NB4 (cell line): ENCODE measurements around the gene TNFSF8.

Source experiments
- DNase-seq: peaks from one replicate; pipeline ENCODE4 v3.0.0; 2010; ENCODE audit warnings: low read depth
- H3K4me3 ChIP-seq: one replicate; pipeline ENCODE4 v1.5.1; 2011; ENCODE audit warnings: mild to moderate bottlenecking, low read depth, low read length, moderate library complexity
- CTCF ChIP-seq: IDR thresholded peaks from one replicate; pipeline ENCODE4 v1.5.1; 2012; ENCODE audit warnings: low read depth, low read length
- MAX ChIP-seq: IDR thresholded peaks from 2 replicates; pipeline ENCODE4 v1.6.1; 2011; ENCODE audit warnings: low read depth, low read length
- MYC ChIP-seq: IDR thresholded peaks from 2 replicates; pipeline ENCODE4 v1.6.1; 2011; ENCODE audit warnings: low read depth, low read length
- POLR2A ChIP-seq: IDR thresholded peaks from 2 replicates; pipeline ENCODE4 v1.6.1; 2011; ENCODE audit warnings: mild to moderate bottlenecking; ENCODE audit not compliant: insufficient read length; ENCODE audit errors: extremely low read depth

The TNFSF8 gene

DNA sequence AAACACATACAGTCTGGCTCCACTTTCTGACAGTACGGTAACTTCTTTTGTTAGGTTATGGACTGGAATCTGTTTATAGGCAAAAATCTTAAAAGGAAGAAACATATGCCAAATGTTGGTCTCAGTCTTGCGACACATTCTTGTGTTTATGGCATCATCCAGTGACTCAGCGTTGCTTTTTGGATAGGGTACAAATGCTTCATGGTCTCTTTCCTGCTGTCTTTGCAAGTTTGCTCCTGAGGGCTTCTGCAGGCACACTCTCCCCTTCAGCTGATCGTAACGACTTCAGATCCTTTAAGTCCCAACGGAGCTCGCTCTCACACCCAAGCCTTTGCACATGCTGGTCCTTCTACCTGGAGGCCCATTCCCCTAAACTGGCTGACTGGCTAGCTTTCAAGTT, 23.6 kb upstream of the TNFSF8 start:
- peak; percentile 95 for DNase-seq
- TF ChIP-seq CTCF = no peak
- no peak for TF ChIP-seq POLR2A
- TF ChIP-seq MAX = peak; percentile 37
- TF ChIP-seq MYC = peak; percentile 66
- peak overlapping the region; percentile 17 for H3K4me3 ChIP-seq

DNA sequence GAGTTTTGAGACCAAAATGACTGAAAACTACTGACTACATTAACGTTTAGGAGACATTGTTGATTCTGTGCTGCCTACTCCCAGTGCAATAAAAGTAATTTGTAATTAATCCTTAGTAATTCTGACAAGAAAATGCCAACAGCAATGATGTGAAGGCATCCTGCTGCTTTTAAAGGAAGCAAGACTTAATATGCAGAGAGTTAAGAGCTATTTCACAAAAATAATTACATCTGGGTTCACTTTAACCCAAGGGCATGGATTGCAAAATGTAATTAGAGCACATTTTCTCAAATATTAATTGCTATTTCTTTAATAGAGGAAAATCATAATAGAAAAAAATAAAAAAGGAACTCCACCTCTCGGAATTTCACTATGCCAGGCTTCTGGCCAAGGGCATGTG, 22.7 kb upstream of the TNFSF8 start:
- H3K4me3 ChIP-seq = no peak overlapping the region
- no peak for DNase-seq
- TF ChIP-seq MYC = no peak
- TF ChIP-seq CTCF = no peak
- no peak for TF ChIP-seq POLR2A
- no peak for TF ChIP-seq MAX

DNA sequence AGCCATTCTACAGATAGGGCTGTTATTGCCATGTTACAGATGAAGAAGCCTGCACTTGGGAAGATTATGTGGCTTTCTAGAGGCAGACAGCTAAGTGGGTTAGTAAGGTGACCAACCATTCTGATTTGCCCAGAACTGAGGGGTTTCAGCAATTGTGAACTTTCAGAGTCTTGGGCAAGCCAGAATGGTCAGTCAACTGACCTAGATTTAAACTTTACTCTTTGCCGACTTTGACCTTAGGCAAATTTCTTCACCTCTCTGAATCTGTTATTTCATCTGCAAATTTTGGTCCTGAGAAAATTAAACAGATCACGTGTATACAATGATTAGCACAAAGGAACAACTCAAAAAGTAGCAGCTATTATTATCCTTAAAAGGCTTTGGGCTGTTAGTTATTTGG, 20.4 kb upstream of the TNFSF8 start:
- DNase-seq = no peak
- no peak overlapping the region for H3K4me3 ChIP-seq
- no peak for TF ChIP-seq POLR2A
- TF ChIP-seq MYC = no peak
- no peak for TF ChIP-seq MAX
- no peak for TF ChIP-seq CTCF

GRCh38 chr9:114947058-114947457, 16.7 kb upstream of the TNFSF8 start:
- no peak for DNase-seq
- TF ChIP-seq MYC (no peak), MAX (no peak), POLR2A (no peak), CTCF (no peak)

DNA sequence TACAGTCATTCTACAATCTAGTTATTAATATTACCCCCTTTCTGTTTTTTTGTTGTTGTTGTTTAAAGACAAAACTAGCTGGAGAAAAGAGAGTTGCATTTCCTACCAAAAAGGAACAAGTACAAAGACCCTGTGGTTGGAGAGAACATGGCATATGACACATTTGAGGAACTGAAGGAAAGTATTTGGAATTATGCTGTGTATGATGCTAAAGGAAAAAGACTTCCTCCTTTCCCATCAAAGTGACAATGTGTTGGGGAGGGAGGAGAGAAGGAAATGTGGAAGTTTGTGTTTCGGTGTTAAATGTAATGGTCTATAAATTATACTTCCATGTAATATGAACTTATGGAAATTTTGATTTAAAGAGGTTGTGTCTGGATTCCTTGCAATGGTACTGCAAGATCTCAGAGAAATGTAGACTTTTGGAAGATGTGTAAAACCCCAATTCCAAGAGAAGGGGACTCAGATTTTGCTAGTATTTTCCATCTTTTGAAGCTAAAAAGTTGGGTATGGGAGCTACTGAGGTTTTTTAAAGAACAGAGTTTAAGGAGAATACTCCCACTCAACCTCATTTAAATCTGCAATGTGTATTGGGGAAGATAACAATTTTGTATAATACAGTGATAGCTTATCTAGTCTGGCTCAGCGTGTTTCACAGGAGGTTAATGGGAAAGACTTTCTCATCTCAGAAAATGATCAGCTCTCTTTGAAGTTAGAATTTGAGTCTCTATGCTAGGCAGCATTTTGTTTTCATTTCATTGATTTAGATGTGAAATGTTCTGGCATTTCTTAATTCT, 15.4 kb upstream of the TNFSF8 start:
- H3K4me3 ChIP-seq = no peak overlapping the region
- DNase-seq = no peak

More at GRCh38 chr9:114947058-114947457, 16.7 kb upstream of the TNFSF8 start:
- no peak overlapping the region for H3K4me3 ChIP-seq

More for the DNA sequence above, 15.4 kb upstream of the TNFSF8 start:
- no peak for TF ChIP-seq MYC
- TF ChIP-seq MAX = no peak
- TF ChIP-seq POLR2A = no peak
- no peak for TF ChIP-seq CTCF
